22Rv1 (cell line): ENCODE measurements around the gene HIPK2.

Experiments
- CTCF ChIP-seq: fragments of 450-650 bp; IDR thresholded peaks from 2 replicates; pipeline ENCODE4 v1.5.1; 2017; ENCODE audit warnings: mild to moderate bottlenecking
- ZFX ChIP-seq: fragments of 450-650 bp; IDR thresholded peaks from 2 replicates; pipeline ENCODE4 v1.6.1; 2017; ENCODE audit warnings: antibody characterized with exemption, borderline replicate concordance

- no peak for TF ChIP-seq CTCF
- no peak for TF ChIP-seq ZFX
Observed at GRCh38 chr7:139726485-139726869, 51.3 kb downstream of the HIPK2 start.
